Stimulated activated CD4-positive, alpha-beta T cell treated with anti-CD3 and anti-CD28 coated beads, Interleukin-12 subunit alpha, Interleukin-12 subunit beta, amount 100 ng/mL, for 24 hours (primary cell): ENCODE results near the gene DUSP1.

ENCODE experiments used
- DNase-seq, 2 experiments: peaks; one replicate each; pipeline ENCODE4 v3.0.0-alpha.2; 2020; ENCODE audit warnings: low read depth in 2 of 2

DUSP1 gene

GRCh38 chr5:172762214-172763119 lies 8.5 kb downstream of the DUSP1 start:
- DNase-seq: no peak

GRCh38 chr5:172760959-172761358 lies 10.0 kb downstream of the DUSP1 start:
- no peak for DNase-seq

- no peak for DNase-seq
These were observed 10.9 kb downstream of the DUSP1 start for GRCh38 chr5:172760136-172760535.

GRCh38 chr5:172758834-172759149 lies 12.2 kb downstream of the DUSP1 start:
- DNase-seq: no peak

GRCh38 chr5:172758077-172758833 lies 12.7 kb downstream of the DUSP1 start:
- DNase-seq: no peak

- DNase-seq: no peak
These were observed 13.5 kb downstream of the DUSP1 start for GRCh38 chr5:172757394-172758010.

- DNase-seq: no peak
These were observed 14.1 kb downstream of the DUSP1 start for GRCh38 chr5:172756764-172757393.

- no peak for DNase-seq
These were observed 16.2 kb downstream of the DUSP1 start for GRCh38 chr5:172754596-172755356.

- no peak for DNase-seq
These were observed 17.9 kb downstream of the DUSP1 start for GRCh38 chr5:172753101-172753500.

GRCh38 chr5:172751761-172752510 lies 19.1 kb downstream of the DUSP1 start:
- DNase-seq: no peak

- DNase-seq: no peak
These were observed 20.9 kb downstream of the DUSP1 start for GRCh38 chr5:172749881-172750633.

GRCh38 chr5:172749076-172749475 lies 21.9 kb downstream of the DUSP1 start:
- no peak for DNase-seq

GRCh38 chr5:172748341-172748843 lies 22.6 kb downstream of the DUSP1 start:
- no peak for DNase-seq

- no peak for DNase-seq
These were observed 23.5 kb downstream of the DUSP1 start for GRCh38 chr5:172747471-172747870.

GRCh38 chr5:172746725-172747124 lies 24.3 kb downstream of the DUSP1 start:
- DNase-seq: no peak

- DNase-seq: no peak
These were observed 25.2 kb downstream of the DUSP1 start for GRCh38 chr5:172745838-172746237.

- no peak for DNase-seq
These were observed 25.6 kb downstream of the DUSP1 start for GRCh38 chr5:172745406-172745805.

- DNase-seq: no peak
These were observed 26.6 kb downstream of the DUSP1 start for GRCh38 chr5:172744123-172745104.
